WTC11 (cell line): ENCODE measurements around the gene C2CD2. TPM values are rescaled to one million over a fixed set of nuclear protein-coding genes. Genes with fewer than 3 reads are reported as not detected.

Source experiments
- ELF4 ChIP-seq: sonication (generic); formaldehyde crosslinking; IDR thresholded peaks from 2 replicates; pipeline ENCODE4 v1.8.1; 2022; ENCODE audit warnings: low read depth, mild to moderate bottlenecking, moderate library complexity, missing genetic modification reagents
- EMX1 ChIP-seq: fragments of 250-450 bp; sonication (Bioruptor Pico); IDR thresholded peaks from 2 replicates; pipeline ENCODE4 v1.8.0; 2021; ENCODE audit warnings: mild to moderate bottlenecking
- ETV6 ChIP-seq: sonication (generic); formaldehyde crosslinking; IDR thresholded peaks from 2 replicates; pipeline ENCODE4 v1.8.1; 2022; ENCODE audit warnings: mild to moderate bottlenecking, missing genetic modification reagents
- FOXJ3 ChIP-seq: sonication (generic); formaldehyde crosslinking; IDR thresholded peaks from 2 replicates; pipeline ENCODE4 v1.9.0; 2021; ENCODE audit warnings: missing genetic modification reagents, mild to moderate bottlenecking, borderline replicate concordance
- FOXP1 ChIP-seq: sonication (generic); formaldehyde crosslinking; IDR thresholded peaks from 2 replicates; pipeline ENCODE4 v1.8.0; 2022; ENCODE audit warnings: missing genetic modification reagents, mild to moderate bottlenecking, moderate library complexity, borderline replicate concordance
- MYBL2 ChIP-seq: sonication (generic); formaldehyde crosslinking; IDR thresholded peaks from 2 replicates; pipeline ENCODE4 v1.8.1; 2023; ENCODE audit warnings: mild to moderate bottlenecking, moderate library complexity, missing genetic modification reagents
- RORB ChIP-seq: fragments of 250-450 bp; sonication (Bioruptor Pico); IDR thresholded peaks from 2 replicates; pipeline ENCODE4 v1.9.0; 2021; ENCODE audit warnings: mild to moderate bottlenecking
- SOX15 ChIP-seq: fragments of 250-450 bp; sonication (Bioruptor Pico); IDR thresholded peaks from 2 replicates; pipeline ENCODE4 v1.9.0; 2021; ENCODE audit warnings: mild to moderate bottlenecking
- ZNF396 ChIP-seq: fragments of 250-450 bp; sonication (Bioruptor Pico); IDR thresholded peaks from 2 replicates; pipeline ENCODE4 v1.8.0; 2021; ENCODE audit warnings: mild to moderate bottlenecking, moderate library complexity, borderline replicate concordance
- ZNF423 ChIP-seq: fragments of 250-450 bp; sonication (Bioruptor Pico); IDR thresholded peaks from 2 replicates; pipeline ENCODE4 v2.1.2; 2022; ENCODE audit warnings: mild to moderate bottlenecking, moderate library complexity
- total RNA-seq: library from RNA; stranded (reverse); gene quantifications from 3 replicates; pipeline ENCODE4 v1.2.3, GENCODE V29; 2021
- TF ChIP-seq, protein P1 (sequence below): sonication (generic); formaldehyde crosslinking; IDR thresholded peaks from 2 replicates; pipeline ENCODE4 v1.8.1; 2023; ENCODE audit warnings: mild to moderate bottlenecking, missing genetic modification reagents, moderate library complexity
- TF ChIP-seq, protein P2 (sequence below): sonication (generic); formaldehyde crosslinking; IDR thresholded peaks from 2 replicates; pipeline ENCODE4 v1.8.1; 2023; ENCODE audit warnings: mild to moderate bottlenecking, missing genetic modification reagents
- TF ChIP-seq, protein P3 (sequence below): sonication (generic); formaldehyde crosslinking; IDR thresholded peaks from 2 replicates; pipeline ENCODE4 v1.8.0; 2023; ENCODE audit warnings: mild to moderate bottlenecking, missing genetic modification reagents
- TF ChIP-seq, protein P4 (sequence below): sonication (generic); formaldehyde crosslinking; IDR thresholded peaks from 2 replicates; pipeline ENCODE4 v1.8.0; 2022; ENCODE audit warnings: mild to moderate bottlenecking, missing genetic modification reagents
- TF ChIP-seq, protein P5 (sequence below): sonication (generic); formaldehyde crosslinking; IDR thresholded peaks from 2 replicates; pipeline ENCODE4 v1.8.1; 2022; ENCODE audit warnings: mild to moderate bottlenecking, moderate library complexity, missing genetic modification reagents
- TF ChIP-seq, protein P6 (sequence below): sonication (generic); formaldehyde crosslinking; IDR thresholded peaks from 2 replicates; pipeline ENCODE4 v1.8.1; 2022; ENCODE audit warnings: mild to moderate bottlenecking, missing genetic modification reagents, moderate library complexity, borderline replicate concordance
- TF ChIP-seq, protein P7 (sequence below): sonication (generic); formaldehyde crosslinking; IDR thresholded peaks from 2 replicates; pipeline ENCODE4 v1.8.0; 2023; ENCODE audit warnings: missing genetic modification reagents
- TF ChIP-seq, protein P8 (sequence below): fragments of 250-450 bp; sonication (Bioruptor Pico); IDR thresholded peaks from 2 replicates; pipeline ENCODE4 v1.9.0; 2021; ENCODE audit warnings: mild to moderate bottlenecking
- TF ChIP-seq, protein P9 (sequence below): fragments of 200-600 bp; IDR thresholded peaks from 2 replicates; pipeline ENCODE4 v1.8.0; 2022; ENCODE audit warnings: antibody characterized with exemption
- TF ChIP-seq, protein P10 (sequence below): sonication (generic); formaldehyde crosslinking; conservative IDR thresholded peaks from 2 replicates; pipeline ENCODE4 v1.8.1; 2022; ENCODE audit warnings: mild to moderate bottlenecking, missing genetic modification reagents
- TF ChIP-seq, protein P11 (sequence below): sonication (generic); formaldehyde crosslinking; IDR thresholded peaks from 2 replicates; pipeline ENCODE4 v1.8.0; 2022; ENCODE audit warnings: mild to moderate bottlenecking, missing genetic modification reagents
- TF ChIP-seq, protein P12 (sequence below): sonication (generic); formaldehyde crosslinking; IDR thresholded peaks from 2 replicates; pipeline ENCODE4 v1.8.0; 2022; ENCODE audit warnings: mild to moderate bottlenecking, missing genetic modification reagents

The C2CD2 gene
- total RNA-seq, 1 experiment from 2014 or later, result 11.2 TPM

DNA sequence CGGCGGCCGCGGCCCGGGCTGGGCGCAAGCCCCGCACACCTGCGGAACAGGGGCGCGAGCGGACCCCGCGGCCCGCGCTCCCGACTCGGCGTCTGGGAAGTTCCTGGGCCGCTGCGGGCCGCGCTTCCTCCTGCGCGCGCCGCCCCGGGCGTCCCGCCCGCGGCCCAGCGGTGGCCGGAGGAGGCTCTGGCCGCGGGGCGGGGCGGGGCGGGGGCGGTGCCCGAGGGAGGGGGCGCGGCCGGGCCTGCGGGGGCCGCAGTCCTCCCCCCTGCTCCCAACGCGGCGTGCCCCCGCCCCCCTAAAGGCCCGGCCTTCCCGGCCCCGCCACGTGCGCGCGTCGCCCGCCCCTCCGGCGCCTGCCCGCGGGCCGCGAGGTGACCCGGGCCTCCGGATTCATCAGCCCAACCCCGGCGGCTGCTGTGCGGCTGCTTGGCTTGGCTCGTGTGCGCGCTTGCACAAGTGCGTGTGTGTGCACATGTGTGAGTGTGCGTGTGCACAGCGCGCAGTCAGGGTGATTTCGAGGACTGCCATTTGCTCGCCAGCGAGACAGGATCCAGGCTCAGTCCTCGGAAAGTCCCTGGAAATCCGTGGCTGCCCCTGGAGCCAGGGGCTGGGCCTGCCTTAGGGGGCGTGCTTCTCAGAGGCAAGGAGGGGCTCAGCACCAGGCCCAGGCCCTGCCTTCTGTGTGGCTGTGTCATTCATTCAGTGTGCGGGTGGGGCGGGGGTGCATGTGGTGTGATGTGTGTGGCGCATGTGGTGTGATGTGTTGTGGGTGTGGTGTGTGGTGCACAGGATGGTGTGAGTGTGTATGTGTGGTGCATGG lies at the start of gene C2CD2 (continued):
- TF ChIP-seq, protein P1, sequence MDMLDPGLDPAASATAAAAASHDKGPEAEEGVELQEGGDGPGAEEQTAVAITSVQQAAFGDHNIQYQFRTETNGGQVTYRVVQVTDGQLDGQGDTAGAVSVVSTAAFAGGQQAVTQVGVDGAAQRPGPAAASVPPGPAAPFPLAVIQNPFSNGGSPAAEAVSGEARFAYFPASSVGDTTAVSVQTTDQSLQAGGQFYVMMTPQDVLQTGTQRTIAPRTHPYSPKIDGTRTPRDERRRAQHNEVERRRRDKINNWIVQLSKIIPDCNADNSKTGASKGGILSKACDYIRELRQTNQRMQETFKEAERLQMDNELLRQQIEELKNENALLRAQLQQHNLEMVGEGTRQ (CRISPR knock-in tag), result peak; percentile 60
- TF ChIP-seq ZNF396 (CRISPR knock-in tag) (no peak), ZNF423 (CRISPR knock-in tag) (peak; percentile 53; the same call in 1 of the 2 replicates), FOXP1 (peak; percentile 43; the same call in 1 of the 2 replicates), SOX15 (CRISPR knock-in tag) (no peak), RORB (CRISPR knock-in tag) (no peak), MYBL2 (CRISPR knock-in tag) (no peak), EMX1 (CRISPR knock-in tag) (no peak), FOXJ3 (CRISPR knock-in tag) (no peak), ETV6 (peak; percentile 87), ELF4 (CRISPR knock-in tag) (peak; percentile 82; the same call in 1 of the 2 replicates)
- TF ChIP-seq, protein P2, sequence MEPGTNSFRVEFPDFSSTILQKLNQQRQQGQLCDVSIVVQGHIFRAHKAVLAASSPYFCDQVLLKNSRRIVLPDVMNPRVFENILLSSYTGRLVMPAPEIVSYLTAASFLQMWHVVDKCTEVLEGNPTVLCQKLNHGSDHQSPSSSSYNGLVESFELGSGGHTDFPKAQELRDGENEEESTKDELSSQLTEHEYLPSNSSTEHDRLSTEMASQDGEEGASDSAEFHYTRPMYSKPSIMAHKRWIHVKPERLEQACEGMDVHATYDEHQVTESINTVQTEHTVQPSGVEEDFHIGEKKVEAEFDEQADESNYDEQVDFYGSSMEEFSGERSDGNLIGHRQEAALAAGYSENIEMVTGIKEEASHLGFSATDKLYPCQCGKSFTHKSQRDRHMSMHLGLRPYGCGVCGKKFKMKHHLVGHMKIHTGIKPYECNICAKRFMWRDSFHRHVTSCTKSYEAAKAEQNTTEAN (CRISPR knock-in tag), result peak; percentile 99
- TF ChIP-seq, protein P3, sequence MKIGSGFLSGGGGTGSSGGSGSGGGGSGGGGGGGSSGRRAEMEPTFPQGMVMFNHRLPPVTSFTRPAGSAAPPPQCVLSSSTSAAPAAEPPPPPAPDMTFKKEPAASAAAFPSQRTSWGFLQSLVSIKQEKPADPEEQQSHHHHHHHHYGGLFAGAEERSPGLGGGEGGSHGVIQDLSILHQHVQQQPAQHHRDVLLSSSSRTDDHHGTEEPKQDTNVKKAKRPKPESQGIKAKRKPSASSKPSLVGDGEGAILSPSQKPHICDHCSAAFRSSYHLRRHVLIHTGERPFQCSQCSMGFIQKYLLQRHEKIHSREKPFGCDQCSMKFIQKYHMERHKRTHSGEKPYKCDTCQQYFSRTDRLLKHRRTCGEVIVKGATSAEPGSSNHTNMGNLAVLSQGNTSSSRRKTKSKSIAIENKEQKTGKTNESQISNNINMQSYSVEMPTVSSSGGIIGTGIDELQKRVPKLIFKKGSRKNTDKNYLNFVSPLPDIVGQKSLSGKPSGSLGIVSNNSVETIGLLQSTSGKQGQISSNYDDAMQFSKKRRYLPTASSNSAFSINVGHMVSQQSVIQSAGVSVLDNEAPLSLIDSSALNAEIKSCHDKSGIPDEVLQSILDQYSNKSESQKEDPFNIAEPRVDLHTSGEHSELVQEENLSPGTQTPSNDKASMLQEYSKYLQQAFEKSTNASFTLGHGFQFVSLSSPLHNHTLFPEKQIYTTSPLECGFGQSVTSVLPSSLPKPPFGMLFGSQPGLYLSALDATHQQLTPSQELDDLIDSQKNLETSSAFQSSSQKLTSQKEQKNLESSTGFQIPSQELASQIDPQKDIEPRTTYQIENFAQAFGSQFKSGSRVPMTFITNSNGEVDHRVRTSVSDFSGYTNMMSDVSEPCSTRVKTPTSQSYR (CRISPR knock-in tag), result 0 out of 2 replicates have a peak, but pooled peaks have one; percentile 50
- TF ChIP-seq, protein P4, sequence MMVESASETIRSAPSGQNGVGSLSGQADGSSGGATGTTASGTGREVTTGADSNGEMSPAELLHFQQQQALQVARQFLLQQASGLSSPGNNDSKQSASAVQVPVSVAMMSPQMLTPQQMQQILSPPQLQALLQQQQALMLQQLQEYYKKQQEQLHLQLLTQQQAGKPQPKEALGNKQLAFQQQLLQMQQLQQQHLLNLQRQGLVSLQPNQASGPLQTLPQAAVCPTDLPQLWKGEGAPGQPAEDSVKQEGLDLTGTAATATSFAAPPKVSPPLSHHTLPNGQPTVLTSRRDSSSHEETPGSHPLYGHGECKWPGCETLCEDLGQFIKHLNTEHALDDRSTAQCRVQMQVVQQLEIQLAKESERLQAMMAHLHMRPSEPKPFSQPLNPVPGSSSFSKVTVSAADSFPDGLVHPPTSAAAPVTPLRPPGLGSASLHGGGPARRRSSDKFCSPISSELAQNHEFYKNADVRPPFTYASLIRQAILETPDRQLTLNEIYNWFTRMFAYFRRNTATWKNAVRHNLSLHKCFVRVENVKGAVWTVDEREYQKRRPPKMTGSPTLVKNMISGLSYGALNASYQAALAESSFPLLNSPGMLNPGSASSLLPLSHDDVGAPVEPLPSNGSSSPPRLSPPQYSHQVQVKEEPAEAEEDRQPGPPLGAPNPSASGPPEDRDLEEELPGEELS (CRISPR knock-in tag), result peak; percentile 88
- TF ChIP-seq, protein P5, sequence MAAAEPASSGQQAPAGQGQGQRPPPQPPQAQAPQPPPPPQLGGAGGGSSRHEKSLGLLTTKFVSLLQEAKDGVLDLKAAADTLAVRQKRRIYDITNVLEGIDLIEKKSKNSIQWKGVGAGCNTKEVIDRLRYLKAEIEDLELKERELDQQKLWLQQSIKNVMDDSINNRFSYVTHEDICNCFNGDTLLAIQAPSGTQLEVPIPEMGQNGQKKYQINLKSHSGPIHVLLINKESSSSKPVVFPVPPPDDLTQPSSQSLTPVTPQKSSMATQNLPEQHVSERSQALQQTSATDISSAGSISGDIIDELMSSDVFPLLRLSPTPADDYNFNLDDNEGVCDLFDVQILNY (CRISPR knock-in tag), result no peak; the same call in 1 of the 2 replicates
- TF ChIP-seq, protein P6, sequence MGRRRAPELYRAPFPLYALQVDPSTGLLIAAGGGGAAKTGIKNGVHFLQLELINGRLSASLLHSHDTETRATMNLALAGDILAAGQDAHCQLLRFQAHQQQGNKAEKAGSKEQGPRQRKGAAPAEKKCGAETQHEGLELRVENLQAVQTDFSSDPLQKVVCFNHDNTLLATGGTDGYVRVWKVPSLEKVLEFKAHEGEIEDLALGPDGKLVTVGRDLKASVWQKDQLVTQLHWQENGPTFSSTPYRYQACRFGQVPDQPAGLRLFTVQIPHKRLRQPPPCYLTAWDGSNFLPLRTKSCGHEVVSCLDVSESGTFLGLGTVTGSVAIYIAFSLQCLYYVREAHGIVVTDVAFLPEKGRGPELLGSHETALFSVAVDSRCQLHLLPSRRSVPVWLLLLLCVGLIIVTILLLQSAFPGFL, result no peak
- TF ChIP-seq, protein P7, sequence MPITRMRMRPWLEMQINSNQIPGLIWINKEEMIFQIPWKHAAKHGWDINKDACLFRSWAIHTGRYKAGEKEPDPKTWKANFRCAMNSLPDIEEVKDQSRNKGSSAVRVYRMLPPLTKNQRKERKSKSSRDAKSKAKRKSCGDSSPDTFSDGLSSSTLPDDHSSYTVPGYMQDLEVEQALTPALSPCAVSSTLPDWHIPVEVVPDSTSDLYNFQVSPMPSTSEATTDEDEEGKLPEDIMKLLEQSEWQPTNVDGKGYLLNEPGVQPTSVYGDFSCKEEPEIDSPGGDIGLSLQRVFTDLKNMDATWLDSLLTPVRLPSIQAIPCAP (CRISPR knock-in tag), result peak; percentile 86; the same call in 1 of the 2 replicates
- TF ChIP-seq, protein P8, sequence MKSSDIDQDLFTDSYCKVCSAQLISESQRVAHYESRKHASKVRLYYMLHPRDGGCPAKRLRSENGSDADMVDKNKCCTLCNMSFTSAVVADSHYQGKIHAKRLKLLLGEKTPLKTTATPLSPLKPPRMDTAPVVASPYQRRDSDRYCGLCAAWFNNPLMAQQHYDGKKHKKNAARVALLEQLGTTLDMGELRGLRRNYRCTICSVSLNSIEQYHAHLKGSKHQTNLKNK (CRISPR knock-in tag), result no peak
- TF ChIP-seq, protein P9, sequence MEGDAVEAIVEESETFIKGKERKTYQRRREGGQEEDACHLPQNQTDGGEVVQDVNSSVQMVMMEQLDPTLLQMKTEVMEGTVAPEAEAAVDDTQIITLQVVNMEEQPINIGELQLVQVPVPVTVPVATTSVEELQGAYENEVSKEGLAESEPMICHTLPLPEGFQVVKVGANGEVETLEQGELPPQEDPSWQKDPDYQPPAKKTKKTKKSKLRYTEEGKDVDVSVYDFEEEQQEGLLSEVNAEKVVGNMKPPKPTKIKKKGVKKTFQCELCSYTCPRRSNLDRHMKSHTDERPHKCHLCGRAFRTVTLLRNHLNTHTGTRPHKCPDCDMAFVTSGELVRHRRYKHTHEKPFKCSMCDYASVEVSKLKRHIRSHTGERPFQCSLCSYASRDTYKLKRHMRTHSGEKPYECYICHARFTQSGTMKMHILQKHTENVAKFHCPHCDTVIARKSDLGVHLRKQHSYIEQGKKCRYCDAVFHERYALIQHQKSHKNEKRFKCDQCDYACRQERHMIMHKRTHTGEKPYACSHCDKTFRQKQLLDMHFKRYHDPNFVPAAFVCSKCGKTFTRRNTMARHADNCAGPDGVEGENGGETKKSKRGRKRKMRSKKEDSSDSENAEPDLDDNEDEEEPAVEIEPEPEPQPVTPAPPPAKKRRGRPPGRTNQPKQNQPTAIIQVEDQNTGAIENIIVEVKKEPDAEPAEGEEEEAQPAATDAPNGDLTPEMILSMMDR, result no peak
- TF ChIP-seq, protein P10, sequence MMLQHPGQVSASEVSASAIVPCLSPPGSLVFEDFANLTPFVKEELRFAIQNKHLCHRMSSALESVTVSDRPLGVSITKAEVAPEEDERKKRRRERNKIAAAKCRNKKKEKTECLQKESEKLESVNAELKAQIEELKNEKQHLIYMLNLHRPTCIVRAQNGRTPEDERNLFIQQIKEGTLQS (CRISPR knock-in tag), result no peak
- TF ChIP-seq, protein P11, sequence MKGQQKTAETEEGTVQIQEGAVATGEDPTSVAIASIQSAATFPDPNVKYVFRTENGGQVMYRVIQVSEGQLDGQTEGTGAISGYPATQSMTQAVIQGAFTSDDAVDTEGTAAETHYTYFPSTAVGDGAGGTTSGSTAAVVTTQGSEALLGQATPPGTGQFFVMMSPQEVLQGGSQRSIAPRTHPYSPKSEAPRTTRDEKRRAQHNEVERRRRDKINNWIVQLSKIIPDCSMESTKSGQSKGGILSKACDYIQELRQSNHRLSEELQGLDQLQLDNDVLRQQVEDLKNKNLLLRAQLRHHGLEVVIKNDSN (CRISPR knock-in tag), result peak; percentile 53; the same call in 1 of the 2 replicates
- TF ChIP-seq, protein P12, sequence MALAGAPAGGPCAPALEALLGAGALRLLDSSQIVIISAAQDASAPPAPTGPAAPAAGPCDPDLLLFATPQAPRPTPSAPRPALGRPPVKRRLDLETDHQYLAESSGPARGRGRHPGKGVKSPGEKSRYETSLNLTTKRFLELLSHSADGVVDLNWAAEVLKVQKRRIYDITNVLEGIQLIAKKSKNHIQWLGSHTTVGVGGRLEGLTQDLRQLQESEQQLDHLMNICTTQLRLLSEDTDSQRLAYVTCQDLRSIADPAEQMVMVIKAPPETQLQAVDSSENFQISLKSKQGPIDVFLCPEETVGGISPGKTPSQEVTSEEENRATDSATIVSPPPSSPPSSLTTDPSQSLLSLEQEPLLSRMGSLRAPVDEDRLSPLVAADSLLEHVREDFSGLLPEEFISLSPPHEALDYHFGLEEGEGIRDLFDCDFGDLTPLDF, result 0 out of 2 replicates have a peak, but pooled peaks have one; percentile 44
